ENCODE measurements around the gene SMS.

The SMS gene

GRCh38 chrX:22039541-22039940 lies 99.0 kb downstream of the SMS start:
- H3K27ac ChIP-seq: no peak overlapping the region
- TF ChIP-seq CTCF (IDR thresholded peaks at IDR 0.05) (no peak), ZFX (IDR thresholded peaks at IDR 0.05; ENCODE audit: borderline replicate concordance) (no peak)

- TF ChIP-seq ZFX (IDR thresholded peaks at IDR 0.05; ENCODE audit: borderline replicate concordance): no peak
- no peak for TF ChIP-seq CTCF (IDR thresholded peaks at IDR 0.05)
- H3K27ac ChIP-seq: no peak overlapping the region
Measured at GRCh38 chrX:22040184-22040583, 99.7 kb downstream of the SMS start.

- TF ChIP-seq ZFX (IDR thresholded peaks at IDR 0.05; ENCODE audit: borderline replicate concordance) (no peak), CTCF (IDR thresholded peaks at IDR 0.05) (no peak)
Measured at GRCh38 chrX:22041907-22042530, 101.5 kb downstream of the SMS start.

GRCh38 chrX:22043872-22044271 lies 103.4 kb downstream of the SMS start:
- no peak for TF ChIP-seq ZFX (IDR thresholded peaks at IDR 0.05; ENCODE audit: borderline replicate concordance)
- TF ChIP-seq CTCF (IDR thresholded peaks at IDR 0.05): no peak
- no peak overlapping the region for H3K27ac ChIP-seq

More at GRCh38 chrX:22041907-22042530, 101.5 kb downstream of the SMS start:
- H3K27ac ChIP-seq: no peak overlapping the region
